ENCODE data around the gene ARHGAP42. TPM values are rescaled to one million over a fixed set of nuclear protein-coding genes. Genes with fewer than 3 reads are reported as not detected.

Gene ARHGAP42
- total and polyA plus RNA-seq, 2 of the 13 experiments (the other 11 are each of a cell fraction or from before 2014, with no cell fraction given), result 2.5 to 4.3 TPM

GRCh38 chr11:100882957-100883356 lies 195.9 kb downstream of the ARHGAP42 start:
- DNase-seq (ENCODE audit: low spot score), result no peak
- BruUV-seq (replicated peaks), result no TSS peak
- no peak overlapping the region for H2AFZ ChIP-seq (ENCODE audit: low read length)
- no peak overlapping the region for H3K27ac ChIP-seq (ENCODE audit: extremely low read length, insufficient read depth, low read length)
- CTCF ChIA-PET (ENCODE audit: low intra/inter-chr PET ratio, low total read pairs), result no interaction called here
- ATAC-seq, result no peak
- FAIRE-seq, result no peak
- no peak overlapping the region for H3K9ac ChIP-seq (ENCODE audit: insufficient read depth, low read depth, low read length)
- H3K79me2 ChIP-seq (ENCODE audit: insufficient read depth, low read length), result no peaks in the 10 kb centered on the region
- TF ChIP-seq HNF4A (CRISPR knock-in tag; IDR thresholded peaks at IDR 0.05), result no peak
- TF ChIP-seq NFE2L1 (CRISPR knock-in tag; IDR thresholded peaks at IDR 0.05; ENCODE audit: borderline replicate concordance), result no peak
- TF ChIP-seq ISL2 (CRISPR knock-in tag; IDR thresholded peaks at IDR 0.05), result no peak
- WGBS (ENCODE audit: low lambda C conversion rate), result 38% methylated on average over 1 of the region's 1 CpG
- no peaks in the 10 kb centered on the region; the same call in 1 of the 2 replicates for H3K9me3 ChIP-seq (ENCODE audit: low read length)
- no peak overlapping the region for H3K4me3 ChIP-seq (replicated peaks in 1 of 3; ENCODE audit: insufficient read depth in 1 of 3, low read depth in 2 of 3, low read length in 3 of 3)
- POLR2A ChIA-PET, result no interaction called here
- intact Hi-C loops (cut with micrococcal nuclease; ENCODE audit: unreplicated experiment) (no loop called here), in situ Hi-C loops (cut with HindIII; ENCODE audit: extremely low pct_ligation_motif_present, low pct_unique_long_range_greater_than_20kb) (no loop called here)
- H3K4me1 ChIP-seq (ENCODE audit: insufficient read depth, low read length), result no peaks in the 10 kb centered on the region
- no peaks in the 10 kb centered on the region for H3K36me3 ChIP-seq (replicated peaks in 1 of 2; ENCODE audit: control insufficient read depth in 1 of 2, insufficient read depth in 2 of 2, low read length in 2 of 2)
- no peaks in the 10 kb centered on the region for H4K20me1 ChIP-seq (ENCODE audit: insufficient read depth, low read length)
- no peak overlapping the region for H3K4me2 ChIP-seq (ENCODE audit: low read depth, low read length)
- H3K27me3 ChIP-seq (ENCODE audit: control insufficient read depth in 1 of 2, insufficient read depth in 2 of 2, low read length in 2 of 2), result no peaks in the 10 kb centered on the region

- ATAC-seq (no peak), DNase-seq (ENCODE audit: low spot score) (no peak), FAIRE-seq (no peak)
- POLR2A ChIA-PET, result no interaction called here
- Histone ChIP-seq H2AFZ (ENCODE audit: low read length) (no peak overlapping the region), H3K36me3 (replicated peaks in 1 of 2; ENCODE audit: control insufficient read depth in 1 of 2, insufficient read depth in 2 of 2, low read length in 2 of 2) (no peaks in the 10 kb centered on the region), H3K79me2 (ENCODE audit: insufficient read depth, low read length) (no peaks in the 10 kb centered on the region), H3K9me3 (ENCODE audit: low read length) (no peaks in the 10 kb centered on the region; the same call in 1 of the 2 replicates), H3K4me2 (ENCODE audit: low read depth, low read length) (no peak overlapping the region), H3K27ac (ENCODE audit: extremely low read length, insufficient read depth, low read length) (no peak overlapping the region), H3K27me3 (ENCODE audit: control insufficient read depth in 1 of 2, insufficient read depth in 2 of 2, low read length in 2 of 2) (no peaks in the 10 kb centered on the region), H3K4me3 (replicated peaks in 1 of 3; ENCODE audit: insufficient read depth in 1 of 3, low read depth in 2 of 3, low read length in 3 of 3) (no peak overlapping the region), H3K4me1 (ENCODE audit: insufficient read depth, low read length) (no peaks in the 10 kb centered on the region), H3K9ac (ENCODE audit: insufficient read depth, low read depth, low read length) (no peak overlapping the region), H4K20me1 (ENCODE audit: insufficient read depth, low read length) (no peaks in the 10 kb centered on the region)
- in situ Hi-C loops (cut with HindIII; ENCODE audit: extremely low pct_ligation_motif_present, low pct_unique_long_range_greater_than_20kb), result no loop called here
- BruUV-seq (replicated peaks), result no TSS peak
- CTCF ChIA-PET (ENCODE audit: low intra/inter-chr PET ratio, low total read pairs), result no interaction called here
- intact Hi-C loops (cut with micrococcal nuclease; ENCODE audit: unreplicated experiment), result no loop called here
- 100% methylated on average over 1 of the region's 1 CpG for WGBS (ENCODE audit: low lambda C conversion rate)
- TF ChIP-seq RBM22 (optimal IDR thresholded peaks at IDR 0.05; ENCODE audit: low read length) (no peak), NFATC3 (CRISPR knock-in tag; IDR thresholded peaks at IDR 0.05) (no peak), FUBP1 (CRISPR knock-in tag; IDR thresholded peaks at IDR 0.05; ENCODE audit: borderline replicate concordance) (no peak), ZFP90 (CRISPR knock-in tag; IDR thresholded peaks at IDR 0.05; ENCODE audit: borderline replicate concordance) (no peak), ZNF496 (CRISPR knock-in tag; IDR thresholded peaks at IDR 0.05; ENCODE audit: insufficient replicate concordance) (no peak), ZNF225 (CRISPR knock-in tag; IDR thresholded peaks at IDR 0.05) (no peak), MLX (CRISPR knock-in tag; IDR thresholded peaks at IDR 0.05) (no peak), HMGA1 (CRISPR knock-in tag; conservative IDR thresholded peaks at IDR 0.05) (no peak), ZNF333 (CRISPR knock-in tag; IDR thresholded peaks at IDR 0.05; ENCODE audit: borderline replicate concordance) (no peak), FOSL1 (CRISPR knock-in tag; IDR thresholded peaks at IDR 0.05; ENCODE audit: borderline replicate concordance) (no peak), ZSCAN30 (CRISPR knock-in tag; IDR thresholded peaks at IDR 0.05) (no peak), ZNF639 (CRISPR knock-in tag; conservative IDR thresholded peaks at IDR 0.05) (no peak), HDAC6 (IDR thresholded peaks at IDR 0.05; ENCODE audit: low read depth, low read length) (no peak), ZNF546 (CRISPR knock-in tag; conservative IDR thresholded peaks at IDR 0.05) (no peak)
Measured at GRCh38 chr11:100883830-100884229, 196.7 kb downstream of the ARHGAP42 start.

Data from HepG2 (cell line).